Subcutaneous adipose tissue (tissue), 4 donors: ENCODE data around the gene KRTAP17-1. TPM values are rescaled to one million over a fixed set of nuclear protein-coding genes. Genes with fewer than 3 reads are reported as not detected.

Source experiments
- total RNA-seq, 4 donors: library from RNA; depleted of rRNA; stranded (reverse); fragments of >200 nt; gene quantifications; one replicate each; pipeline ENCODE4 v1.1.0, GENCODE V29; 2016
- TF ChIP-seq, protein P1 (sequence below): fragments of 450-650 bp; IDR thresholded peaks from one replicate; pipeline ENCODE4 v1.5.1; 2016; ENCODE audit warnings: low read depth, mild to moderate bottlenecking, control low read depth, antibody characterized with exemption, moderate library complexity

KRTAP17-1 gene
- total RNA-seq, 4 donors from 2014 or later = not detected

DNA sequence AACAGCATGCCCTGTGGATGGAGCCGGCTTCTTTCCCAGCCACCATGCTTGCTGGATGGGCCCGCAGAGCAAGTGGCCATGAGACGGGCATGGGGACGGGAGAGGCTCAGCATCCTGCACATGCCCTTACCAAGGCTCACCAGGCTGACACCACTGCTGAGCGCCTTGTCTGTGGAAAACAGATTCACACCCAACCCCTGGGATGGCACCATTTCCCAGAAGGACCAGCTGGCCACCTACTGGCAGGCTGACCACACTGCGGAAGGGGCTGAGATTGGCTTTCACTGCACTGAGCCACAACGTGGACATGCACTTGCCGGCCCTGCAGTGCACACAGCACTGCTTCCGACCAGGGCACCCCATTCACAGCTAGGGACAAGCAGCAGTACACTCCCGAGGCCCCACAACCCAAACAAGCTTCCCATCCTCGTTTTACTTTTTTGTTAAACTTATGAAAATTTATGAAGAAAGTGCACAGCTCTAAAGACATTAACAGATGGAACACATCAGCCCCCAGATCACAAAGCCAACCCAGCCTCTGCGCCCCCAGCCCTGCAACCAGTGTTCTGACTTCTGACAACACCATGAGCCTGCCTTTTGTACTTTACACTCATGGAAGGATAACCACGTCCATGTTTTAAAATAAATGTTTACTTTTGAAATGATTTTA lies 13.9 kb upstream of the KRTAP17-1 start:
- TF ChIP-seq, protein P1, sequence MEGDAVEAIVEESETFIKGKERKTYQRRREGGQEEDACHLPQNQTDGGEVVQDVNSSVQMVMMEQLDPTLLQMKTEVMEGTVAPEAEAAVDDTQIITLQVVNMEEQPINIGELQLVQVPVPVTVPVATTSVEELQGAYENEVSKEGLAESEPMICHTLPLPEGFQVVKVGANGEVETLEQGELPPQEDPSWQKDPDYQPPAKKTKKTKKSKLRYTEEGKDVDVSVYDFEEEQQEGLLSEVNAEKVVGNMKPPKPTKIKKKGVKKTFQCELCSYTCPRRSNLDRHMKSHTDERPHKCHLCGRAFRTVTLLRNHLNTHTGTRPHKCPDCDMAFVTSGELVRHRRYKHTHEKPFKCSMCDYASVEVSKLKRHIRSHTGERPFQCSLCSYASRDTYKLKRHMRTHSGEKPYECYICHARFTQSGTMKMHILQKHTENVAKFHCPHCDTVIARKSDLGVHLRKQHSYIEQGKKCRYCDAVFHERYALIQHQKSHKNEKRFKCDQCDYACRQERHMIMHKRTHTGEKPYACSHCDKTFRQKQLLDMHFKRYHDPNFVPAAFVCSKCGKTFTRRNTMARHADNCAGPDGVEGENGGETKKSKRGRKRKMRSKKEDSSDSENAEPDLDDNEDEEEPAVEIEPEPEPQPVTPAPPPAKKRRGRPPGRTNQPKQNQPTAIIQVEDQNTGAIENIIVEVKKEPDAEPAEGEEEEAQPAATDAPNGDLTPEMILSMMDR = no peak

DNA sequence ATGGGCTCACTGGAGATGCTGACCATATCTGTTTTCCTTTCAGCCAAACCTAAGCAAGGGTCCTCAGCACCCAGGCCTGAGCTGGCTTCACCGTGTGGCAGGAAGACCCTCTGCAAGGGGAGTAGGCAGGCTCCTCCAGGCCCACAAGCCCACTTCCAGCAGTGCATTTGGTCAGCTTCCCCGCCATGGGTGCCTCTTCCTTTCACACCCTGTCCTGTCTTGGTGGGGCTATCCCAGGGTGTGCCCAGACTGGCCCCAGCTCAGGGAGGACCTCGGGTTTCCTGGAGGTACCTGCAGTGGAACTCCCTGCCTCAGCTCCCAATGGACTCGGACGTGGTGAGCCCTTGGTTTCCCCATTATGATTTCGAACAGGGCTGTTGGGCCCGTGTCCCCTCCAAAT lies 12.7 kb upstream of the KRTAP17-1 start:
- TF ChIP-seq, protein P1 = no peak

DNA sequence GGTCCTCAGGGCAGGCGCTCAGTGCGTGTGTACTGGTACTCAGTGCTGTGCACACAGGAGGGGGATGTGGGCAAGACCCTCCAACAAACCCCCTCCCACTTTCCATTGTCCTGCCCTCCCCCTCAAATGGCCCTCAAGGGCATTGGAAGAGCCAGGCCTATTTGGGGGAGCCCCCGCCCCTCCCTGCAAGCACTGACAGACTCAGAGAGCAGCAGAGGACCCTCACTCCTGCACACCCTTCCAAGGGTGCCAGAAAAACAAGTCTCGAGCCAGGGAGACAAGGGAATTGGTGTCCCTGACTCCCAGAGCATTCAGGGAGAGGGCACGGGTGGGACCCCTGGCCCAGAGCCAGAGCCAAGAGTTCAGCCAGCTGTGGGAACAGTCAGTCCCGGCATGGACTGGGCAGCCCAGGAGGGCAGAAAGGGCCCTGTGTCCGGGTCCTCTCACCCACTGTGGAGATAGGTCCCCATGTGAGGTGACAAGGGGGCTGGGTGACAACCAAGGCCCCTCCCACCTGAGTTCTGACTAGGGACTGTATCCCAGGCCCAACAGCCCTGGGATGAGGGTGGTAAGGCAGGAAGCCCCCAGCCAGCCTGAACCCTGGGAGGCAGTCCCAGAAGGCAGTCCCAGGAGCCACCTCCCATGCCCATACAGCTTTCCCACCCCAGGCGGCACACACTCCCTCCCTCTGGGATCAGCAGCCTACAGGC lies 12.1 kb upstream of the KRTAP17-1 start:
- TF ChIP-seq, protein P1 = no peak

DNA sequence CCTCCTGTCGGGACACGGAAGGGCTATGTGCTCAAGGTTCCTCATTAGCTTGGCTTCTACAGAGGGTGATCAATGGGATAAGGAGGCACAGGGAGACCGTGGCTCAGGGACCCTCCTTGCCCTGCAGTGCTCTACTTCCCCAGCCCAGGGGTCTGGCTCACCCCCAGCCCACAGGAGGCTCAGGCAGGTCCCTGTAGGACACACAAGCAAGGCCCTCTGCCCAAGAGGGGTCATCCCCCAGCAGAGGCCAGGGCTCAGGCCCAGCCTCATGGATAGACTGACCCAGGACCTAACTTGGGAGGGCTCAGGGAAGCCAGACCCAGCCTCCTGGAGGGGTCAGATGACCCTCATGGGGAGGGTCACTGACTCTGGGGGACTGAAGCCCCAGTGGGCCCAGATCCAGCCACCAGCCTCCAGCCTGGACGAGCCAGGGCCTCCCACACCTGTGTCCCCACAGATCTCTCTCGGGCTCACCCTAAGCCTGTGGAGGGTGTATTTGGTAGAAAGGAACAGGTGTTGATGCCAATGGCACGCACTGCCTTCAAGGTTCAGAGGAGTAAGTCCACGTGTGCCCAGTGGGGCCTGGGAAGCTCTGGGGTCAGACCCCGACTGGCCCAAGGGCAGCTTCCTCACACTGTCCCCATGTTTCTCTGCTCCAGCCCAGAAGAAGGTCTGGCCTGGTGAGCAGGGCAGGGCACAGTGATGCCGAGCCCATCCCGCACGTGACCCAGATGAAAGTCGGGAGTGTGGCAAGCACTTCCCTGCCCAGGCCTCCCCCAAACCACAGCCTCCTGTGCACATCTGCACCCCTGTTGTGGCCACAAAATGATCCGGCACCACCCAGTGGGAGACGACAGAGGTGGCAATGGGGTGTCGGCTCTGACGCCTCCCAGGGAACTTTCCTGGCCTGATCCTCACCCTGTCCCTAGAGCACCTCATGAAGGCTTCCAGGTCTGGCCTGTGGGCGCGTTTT lies 10.9 kb upstream of the KRTAP17-1 start:
- TF ChIP-seq, protein P1 = no peak

DNA sequence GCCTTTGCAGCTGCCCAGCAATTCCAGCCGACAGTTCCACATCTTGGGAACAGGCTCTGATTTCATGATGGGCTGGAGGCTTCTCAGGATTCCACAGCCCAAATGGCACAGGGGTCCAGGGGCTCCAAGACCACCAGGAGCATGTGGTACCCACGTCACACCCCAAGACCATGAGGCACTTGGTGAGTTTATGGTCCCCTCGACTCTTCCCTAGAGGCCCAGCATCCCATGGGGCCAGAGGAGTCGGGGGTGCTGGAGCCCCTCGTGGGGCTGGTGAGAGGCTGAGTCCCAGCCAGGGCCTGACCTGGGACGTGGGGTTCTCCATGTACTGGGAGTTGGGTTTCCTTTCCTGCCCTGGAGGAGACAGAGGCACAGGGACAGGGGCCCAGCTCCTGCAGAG lies 10.1 kb upstream of the KRTAP17-1 start:
- TF ChIP-seq, protein P1 = no peak

DNA sequence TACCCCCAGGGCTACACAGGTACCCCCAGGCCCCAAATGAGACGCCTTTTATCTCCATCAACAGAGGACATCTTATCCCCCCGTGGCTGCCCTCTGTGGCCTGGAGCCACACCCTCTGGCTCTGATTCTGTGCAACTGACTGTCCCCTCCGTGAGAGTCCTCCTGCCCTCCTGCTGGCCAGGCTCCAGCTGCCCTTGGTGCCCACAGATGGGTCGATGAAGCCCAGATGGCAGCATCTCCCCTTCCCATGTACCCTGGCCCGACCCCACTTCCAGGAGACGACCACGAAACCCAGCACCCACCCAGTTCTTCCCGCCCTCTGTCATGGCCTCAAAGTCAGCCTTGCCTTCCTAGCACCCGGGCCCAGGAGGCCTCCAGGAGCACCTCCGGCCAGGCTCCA lies 9.6 kb upstream of the KRTAP17-1 start:
- TF ChIP-seq, protein P1 = no peak
